IMR-90 (cell line): ENCODE data around the gene SMAP1. TPM values are rescaled to one million over a fixed set of nuclear protein-coding genes. Genes with fewer than 3 reads are reported as not detected.

Source experiments
- ATAC-seq: fragments of 200-7000 bp; cut with Tn5 transposase; 2 replicates; pipeline ENCODE4 v1.9.1; 2020; ENCODE audit warnings: low read depth, mild to moderate bottlenecking, moderate library complexity
- BruUV-seq: library from RNA; stranded (reverse); fragments of 400-500 nt; replicated peaks from 2 replicates; lab custom pipeline; 2021; lab: Mats Ljungman, UMichigan
- CTCF ChIA-PET: fragments of 300-600 bp; formaldehyde crosslinking; extraction: SDS; loops from one replicate; lab custom pipeline; 2021; ENCODE audit warnings: antibody characterized with exemption; lab: Yijun Ruan, JAX
- POLR2A ChIA-PET: fragments of 300-600 bp; sonication (Branson Sonifier 250); formaldehyde crosslinking; loops from one replicate; lab custom pipeline; 2022; ENCODE audit warnings: antibody characterized with exemption; ENCODE audit not compliant: unreplicated experiment; lab: Charles Lee
- DNase-seq: peaks from one replicate; pipeline ENCODE4 v3.0.0; 2013
- H2AFZ ChIP-seq: replicated peaks from 2 replicates; pipeline ENCODE3; 2013; ENCODE audit warnings: low read length, mild to moderate bottlenecking; ENCODE audit not compliant: poor library complexity
- H2AK5ac ChIP-seq: 2 replicates; pipeline ENCODE4 v1.6.1; 2013; ENCODE audit warnings: low read depth, low read length, inconsistent platforms
- H2AK9ac ChIP-seq: replicated peaks from 2 replicates; pipeline ENCODE3; 2013; ENCODE audit warnings: mild to moderate bottlenecking, low read depth, low read length, moderate library complexity; ENCODE audit not compliant: poor library complexity
- H2BK120ac ChIP-seq: 2 replicates; pipeline ENCODE4 v1.6.1; 2013; ENCODE audit warnings: low read depth, low read length, inconsistent platforms
- H2BK15ac ChIP-seq: 3 replicates; pipeline ENCODE4 v1.6.1; 2013; ENCODE audit warnings: low read depth, low read length, inconsistent platforms
- H2BK20ac ChIP-seq: 2 replicates; pipeline ENCODE4 v1.6.1; 2013; ENCODE audit warnings: low read depth, mild to moderate bottlenecking, inconsistent platforms, low read length, moderate library complexity
- H2BK5ac ChIP-seq: 2 replicates; pipeline ENCODE4 v1.6.1; 2013; ENCODE audit warnings: mild to moderate bottlenecking, low read depth, low read length, inconsistent platforms; ENCODE audit not compliant: poor library complexity, severe bottlenecking
- H3K14ac ChIP-seq: replicated peaks from 2 replicates; pipeline ENCODE4 v1.6.1; 2013; ENCODE audit warnings: low read depth, low read length, inconsistent platforms
- H3K18ac ChIP-seq: 2 replicates; pipeline ENCODE4 v1.6.1; 2013; ENCODE audit warnings: low read depth, low read length, control low read depth
- H3K23ac ChIP-seq: 2 replicates; pipeline ENCODE4 v1.6.1; 2013; ENCODE audit warnings: low read depth, low read length, inconsistent platforms
- H3K27ac ChIP-seq: 2 replicates; pipeline ENCODE4 v1.5.1; 2013; ENCODE audit warnings: mild to moderate bottlenecking, control low read depth, low read length; ENCODE audit not compliant: insufficient read depth
- H3K27me3 ChIP-seq: 2 replicates; pipeline ENCODE4 v1.6.1; 2013; ENCODE audit warnings: low read length; ENCODE audit not compliant: control insufficient read depth, insufficient read depth
- H3K36me3 ChIP-seq: 2 replicates; pipeline ENCODE4 v1.6.1; 2013; ENCODE audit warnings: low read length, mixed read lengths; ENCODE audit not compliant: control insufficient read depth, insufficient read depth
- H3K4ac ChIP-seq: 2 replicates; pipeline ENCODE4 v1.6.1; 2013; ENCODE audit warnings: low read depth, low read length, inconsistent platforms
- H3K4me1 ChIP-seq: 2 replicates; pipeline ENCODE4 v1.6.1; 2013; ENCODE audit warnings: low read length, mixed read lengths; ENCODE audit not compliant: control insufficient read depth, insufficient read depth
- H3K4me2 ChIP-seq: 2 replicates; pipeline ENCODE4 v1.6.1; 2013; ENCODE audit warnings: low read depth, mild to moderate bottlenecking, control low read depth, low read length, moderate library complexity
- H3K4me3 ChIP-seq: 2 replicates; pipeline ENCODE4 v1.5.1; 2013; ENCODE audit warnings: low read depth, mild to moderate bottlenecking, control low read depth, low read length, moderate library complexity; ENCODE audit not compliant: insufficient read depth
- H3K56ac ChIP-seq: 2 replicates; pipeline ENCODE4 v1.6.1; 2013; ENCODE audit warnings: low read length, inconsistent platforms; ENCODE audit not compliant: insufficient read depth; ENCODE audit errors: extremely low read depth
- H3K79me1 ChIP-seq, 2 experiments: 2 replicates each; pipeline ENCODE4 v1.6.1; 2013; ENCODE audit warnings: low read length in 2 of 2, inconsistent platforms in 1 of 2, low read depth in 1 of 2
- H3K9ac ChIP-seq: 2 replicates; pipeline ENCODE4 v1.6.1; 2013; ENCODE audit warnings: low read depth, low read length, control low read depth
- H3K9me1 ChIP-seq: 2 replicates; pipeline ENCODE4 v1.6.1; 2013; ENCODE audit warnings: low read length, inconsistent platforms; ENCODE audit not compliant: insufficient read depth
- H3K9me3 ChIP-seq: 2 replicates; pipeline ENCODE4 v1.6.1; 2013; ENCODE audit warnings: low read length; ENCODE audit not compliant: control insufficient read depth, insufficient read depth
- H4K20me1 ChIP-seq: 2 replicates; pipeline ENCODE4 v1.6.1; 2013; ENCODE audit warnings: low read length, inconsistent platforms; ENCODE audit not compliant: insufficient read depth
- H4K5ac ChIP-seq: 2 replicates; pipeline ENCODE4 v1.6.1; 2013; ENCODE audit warnings: mild to moderate bottlenecking, low read depth, low read length, control low read depth
- H4K8ac ChIP-seq, 2 experiments: 2 replicates each; pipeline ENCODE4 v1.6.1; 2013; ENCODE audit warnings: low read depth in 2 of 2, low read length in 2 of 2, control low read depth in 1 of 2, inconsistent platforms in 1 of 2
- H4K91ac ChIP-seq: 2 replicates; pipeline ENCODE4 v1.6.1; 2013; ENCODE audit warnings: low read depth, low read length, inconsistent platforms; ENCODE audit not compliant: insufficient read depth
- BHLHE40 ChIP-seq: fragments of 150-350 bp; IDR thresholded peaks from 2 replicates; pipeline ENCODE4 v1.6.1; 2016; ENCODE audit warnings: mild to moderate bottlenecking, low read depth, low read length
- CEBPB ChIP-seq: IDR thresholded peaks from 2 replicates; pipeline ENCODE4 v1.6.1; 2012; ENCODE audit warnings: low read depth, low read length, improper control_type of control experiment
- CHD1 ChIP-seq: IDR thresholded peaks from 2 replicates; pipeline ENCODE4 v1.6.1; 2012; ENCODE audit warnings: low read depth, low read length, improper control_type of control experiment
- FOS ChIP-seq: fragments of 150-350 bp; IDR thresholded peaks from 2 replicates; pipeline ENCODE4 v1.6.1; 2016; ENCODE audit warnings: low read depth, low read length
- MAZ ChIP-seq: IDR thresholded peaks from 2 replicates; pipeline ENCODE4 v1.6.1; 2012; ENCODE audit warnings: low read depth, mild to moderate bottlenecking, low read length, improper control_type of control experiment, moderate library complexity, borderline replicate concordance
- POLR2A ChIP-seq: IDR thresholded peaks from 2 replicates; pipeline ENCODE4 v1.6.1; 2012; ENCODE audit warnings: mild to moderate bottlenecking, low read depth, low read length
- RAD21 ChIP-seq: IDR thresholded peaks from 2 replicates; pipeline ENCODE4 v1.6.1; 2012; ENCODE audit warnings: low read length, improper control_type of control experiment
- RCOR1 ChIP-seq: IDR thresholded peaks from 2 replicates; pipeline ENCODE4 v1.6.1; 2012; ENCODE audit warnings: mild to moderate bottlenecking, low read length, improper control_type of control experiment; ENCODE audit not compliant: insufficient replicate concordance
- SMC3 ChIP-seq: fragments of 150-350 bp; IDR thresholded peaks from 2 replicates; pipeline ENCODE4 v1.6.1; 2016; ENCODE audit warnings: low read depth, mild to moderate bottlenecking, antibody characterized with exemption, low read length, moderate library complexity
- WGBS, 2 experiments: methylation state at CpG; one replicate each; pipeline versions ENCODE4 v1.1.5 to v1.1.7; 2013; ENCODE audit warnings: missing lambda C conversion rate in 2 of 2; ENCODE audit not compliant: insufficient read length in 1 of 2; ENCODE audit errors: extremely low coverage in 2 of 2; 5-methylcytosine and 5-hydroxymethylcytosine counted together
- dilution Hi-C: fragments of 300-500 bp; cut with HindIII; formaldehyde crosslinking; loops from one replicate; pipeline ENCODE4 v1.14.3; 2018; ENCODE audit warnings: low sequenced_read_pairs; ENCODE audit not compliant: unreplicated experiment
- in situ Hi-C: fragments of 300-500 bp; cut with MboI; formaldehyde crosslinking; loops from 3 replicates; pipeline ENCODE4 v1.14.3; 2019; ENCODE audit warnings: low sequenced_read_pairs, inconsistent platforms, mixed read lengths
- intact Hi-C: fragments of 100-400 bp; cut with micrococcal nuclease; formaldehyde crosslinking; loops from 2 replicates; pipeline ENCODE4 v1.10.0; 2022
- polyA plus RNA-seq, 3 experiments: library from polyadenylated mRNA; depleted of rRNA; stranded (reverse); fragments of >200 nt; gene quantifications; 2 replicates each; pipeline ENCODE4 v1.2.3, GENCODE V29; 2012; ENCODE audit warnings: low replicate concordance in 1 of 3
- total RNA-seq: library from RNA; depleted of rRNA; stranded (reverse); fragments of >200 nt; gene quantifications from 2 replicates; pipeline ENCODE4 v1.2.3, GENCODE V29; 2012
- TF ChIP-seq, protein P1 (sequence below): conservative IDR thresholded peaks from 2 replicates; pipeline ENCODE4 v1.5.1; 2012; ENCODE audit warnings: mild to moderate bottlenecking, low read depth, low read length, improper control_type of control experiment

The SMAP1 gene
- total and polyA plus RNA-seq, 2 of the 4 experiments (the other 2 are of a cell fraction): 14.8 to 16.7 TPM

DNA sequence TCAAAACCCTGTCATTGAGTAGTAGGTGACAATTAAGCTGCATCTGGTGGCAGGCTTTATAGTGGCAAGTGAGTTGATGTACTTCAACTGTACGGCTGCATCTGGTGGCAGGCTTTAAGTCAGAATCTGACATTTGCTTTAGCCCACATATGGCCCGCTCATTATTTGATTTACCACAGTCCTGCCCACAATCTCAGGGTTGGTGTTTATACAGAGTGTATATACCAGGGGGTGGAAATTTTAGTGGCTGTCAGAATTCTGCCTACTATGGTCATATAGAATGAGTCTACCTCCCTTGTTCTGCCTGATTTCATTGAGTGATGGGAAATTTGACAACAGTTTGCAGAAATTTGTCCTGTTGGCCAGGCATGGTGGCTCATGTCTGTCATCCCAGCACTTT lies 112.3 kb downstream of the SMAP1 start:
- H3K27me3 ChIP-seq: no peaks in the 10 kb centered on the region
- no peak overlapping the region for H3K23ac ChIP-seq
- POLR2A ChIA-PET: no interaction called here
- H3K4me3 ChIP-seq: no peak overlapping the region
- in situ Hi-C loops: no loop called here
- no peak overlapping the region for H3K56ac ChIP-seq
- no peak overlapping the region for H2BK5ac ChIP-seq
- no peak overlapping the region for H3K9ac ChIP-seq
- H3K4me2 ChIP-seq: no peak overlapping the region
- H4K8ac ChIP-seq: no peak overlapping the region
- intact Hi-C loops: no loop called here
- H3K36me3 ChIP-seq: no peaks in the 10 kb centered on the region
- no peak overlapping the region for H2BK20ac ChIP-seq
- H3K9me1 ChIP-seq: no peaks in the 10 kb centered on the region
- no peaks in the 10 kb centered on the region for H4K20me1 ChIP-seq
- no peak overlapping the region for H3K4ac ChIP-seq
- TF ChIP-seq CEBPB (no peak), CHD1 (no peak), POLR2A (no peak), FOS (no peak), SMC3 (no peak), RAD21 (no peak), MAZ (no peak), RCOR1 (no peak), BHLHE40 (no peak)
- TF ChIP-seq, protein P1, sequence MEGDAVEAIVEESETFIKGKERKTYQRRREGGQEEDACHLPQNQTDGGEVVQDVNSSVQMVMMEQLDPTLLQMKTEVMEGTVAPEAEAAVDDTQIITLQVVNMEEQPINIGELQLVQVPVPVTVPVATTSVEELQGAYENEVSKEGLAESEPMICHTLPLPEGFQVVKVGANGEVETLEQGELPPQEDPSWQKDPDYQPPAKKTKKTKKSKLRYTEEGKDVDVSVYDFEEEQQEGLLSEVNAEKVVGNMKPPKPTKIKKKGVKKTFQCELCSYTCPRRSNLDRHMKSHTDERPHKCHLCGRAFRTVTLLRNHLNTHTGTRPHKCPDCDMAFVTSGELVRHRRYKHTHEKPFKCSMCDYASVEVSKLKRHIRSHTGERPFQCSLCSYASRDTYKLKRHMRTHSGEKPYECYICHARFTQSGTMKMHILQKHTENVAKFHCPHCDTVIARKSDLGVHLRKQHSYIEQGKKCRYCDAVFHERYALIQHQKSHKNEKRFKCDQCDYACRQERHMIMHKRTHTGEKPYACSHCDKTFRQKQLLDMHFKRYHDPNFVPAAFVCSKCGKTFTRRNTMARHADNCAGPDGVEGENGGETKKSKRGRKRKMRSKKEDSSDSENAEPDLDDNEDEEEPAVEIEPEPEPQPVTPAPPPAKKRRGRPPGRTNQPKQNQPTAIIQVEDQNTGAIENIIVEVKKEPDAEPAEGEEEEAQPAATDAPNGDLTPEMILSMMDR: no peak
- no peak overlapping the region for H3K14ac ChIP-seq
- no peaks in the 10 kb centered on the region for H3K4me1 ChIP-seq
- DNase-seq: no peak
- BruUV-seq: no TSS peak
- no peak overlapping the region for H2AFZ ChIP-seq
- no peak overlapping the region for H2BK15ac ChIP-seq
- dilution Hi-C loops: no loop called here
- no peak overlapping the region for H3K27ac ChIP-seq
- H3K79me1 ChIP-seq: peaks cover 4% of the 10 kb centered on the region in 2 experiments; a peak in 1 of 4 replicates
- no peak overlapping the region for H4K91ac ChIP-seq
- no CpG with 5 or more reads among the region's 2 CpGs for WGBS, 2 experiments
- no peak for ATAC-seq
- no peak overlapping the region for H2AK5ac ChIP-seq
- H3K9me3 ChIP-seq: no peaks in the 10 kb centered on the region; the same call in 1 of the 2 replicates
- H2BK120ac ChIP-seq: no peak overlapping the region
- CTCF ChIA-PET: no interaction called here
- no peak overlapping the region for H3K18ac ChIP-seq
- H2AK9ac ChIP-seq: no peak overlapping the region
- no peak overlapping the region for H4K5ac ChIP-seq
